H1 (cell line): ENCODE data around the gene HS3ST1. TPM values are rescaled to one million over a fixed set of nuclear protein-coding genes. Genes with fewer than 3 reads are reported as not detected.
A peak's percentile ranks its signal among the peaks of the same experiment; 100 is the strongest.

Experiments
- CTCF ChIA-PET: fragments of 300-600 bp; sonication (Branson Sonifier 250); formaldehyde crosslinking; loops from one replicate; lab custom pipeline; 2021; ENCODE audit not compliant: partially characterized antibody; lab: Charles Lee
- POLR2A ChIA-PET: fragments of 300-600 bp; sonication (Branson Sonifier 250); formaldehyde crosslinking; loops from one replicate; lab custom pipeline; 2021; ENCODE audit warnings: inconsistent platforms; ENCODE audit not compliant: partially characterized antibody; lab: Charles Lee
- DNase-seq, 2 experiments: peaks; one replicate each; pipeline versions ENCODE4 v3.0.0 to v3.0.0-alpha.2; 2010 to 2022; ENCODE audit warnings: low spot score in 2 of 2, low read depth in 1 of 2, mixed read lengths in 1 of 2
- FAIRE-seq: peaks from 2 replicates; lab custom pipeline; 2011; peaks lifted over from hg19 to GRCh38; lab: Jason Lieb, UNC
- H2AFZ ChIP-seq: 2 replicates; pipeline ENCODE4 v1.8.1; 2012; ENCODE audit warnings: low read length, inconsistent platforms
- H2AK5ac ChIP-seq: 2 replicates; pipeline ENCODE4 v1.6.1; 2013; ENCODE audit warnings: low read depth, low read length
- H2BK120ac ChIP-seq: replicated peaks from 2 replicates; pipeline ENCODE3; 2013; ENCODE audit warnings: low read depth, low read length, inconsistent platforms
- H2BK12ac ChIP-seq: 2 replicates; pipeline ENCODE4 v1.6.1; 2013; ENCODE audit warnings: low read depth, low read length
- H2BK15ac ChIP-seq: 2 replicates; pipeline ENCODE4 v1.6.1; 2013; ENCODE audit warnings: low read length
- H2BK20ac ChIP-seq: 2 replicates; pipeline ENCODE4 v1.6.1; 2013; ENCODE audit warnings: low read length
- H2BK5ac ChIP-seq: 2 replicates; pipeline ENCODE4 v1.6.1; 2013; ENCODE audit warnings: low read depth, low read length
- H3K14ac ChIP-seq: 2 replicates; pipeline ENCODE4 v1.6.1; 2013; ENCODE audit warnings: inconsistent platforms; ENCODE audit not compliant: insufficient read length
- H3K18ac ChIP-seq: 2 replicates; pipeline ENCODE4 v1.6.1; 2013; ENCODE audit warnings: low read length; ENCODE audit errors: extremely low read depth
- H3K23ac ChIP-seq: 2 replicates; pipeline ENCODE4 v1.6.1; 2013; ENCODE audit warnings: inconsistent platforms; ENCODE audit not compliant: insufficient read length
- H3K23me2 ChIP-seq: 2 replicates; pipeline ENCODE4 v1.6.1; 2013; ENCODE audit warnings: low read depth, low read length
- H3K27ac ChIP-seq: 2 replicates; pipeline ENCODE4 v1.6.1; 2011; ENCODE audit warnings: low read depth, low read length, inconsistent platforms
- H3K27me3 ChIP-seq, 4 experiments: replicated peaks in 1 of 4; 1 replicate in 1 of 4; 2 replicates in 3 of 4; pipeline versions ENCODE4 v1.6.1 to v1.8.1; 2011 to 2013; ENCODE audit warnings: low read length in 3 of 4, mild to moderate bottlenecking in 3 of 4, inconsistent platforms in 2 of 4, mixed read lengths in 2 of 4, moderate library complexity in 1 of 4; ENCODE audit not compliant: control insufficient read depth in 3 of 4, insufficient read depth in 3 of 4; ENCODE audit errors: extremely low read depth in 1 of 4
- H3K36me3 ChIP-seq, 4 experiments: 2 replicates each; pipeline versions ENCODE4 v1.6.1 to v1.8.1; 2011 to 2013; ENCODE audit warnings: mild to moderate bottlenecking in 4 of 4, low read length in 3 of 4, moderate library complexity in 2 of 4, control low read depth in 1 of 4, inconsistent platforms in 1 of 4; ENCODE audit not compliant: insufficient read depth in 4 of 4, control insufficient read depth in 2 of 4
- H3K4ac ChIP-seq: replicated peaks from 2 replicates; pipeline ENCODE3; 2013; ENCODE audit warnings: low read length, low read depth, mixed read lengths, inconsistent platforms; ENCODE audit not compliant: insufficient read length
- H3K4me1 ChIP-seq, 4 experiments: replicated peaks in 1 of 4; 1 replicate in 1 of 4; 2 replicates in 3 of 4; pipeline versions ENCODE4 v1.6.1 to v1.8.1; 2011 to 2013; ENCODE audit warnings: low read length in 3 of 4, inconsistent platforms in 2 of 4, mixed read lengths in 1 of 4; ENCODE audit not compliant: insufficient read depth in 4 of 4, control insufficient read depth in 3 of 4
- H3K4me2 ChIP-seq, 2 experiments: 2 replicates each; pipeline versions ENCODE4 v1.6.1 to v1.8.1; 2011 to 2013; ENCODE audit warnings: low read depth in 2 of 2, low read length in 2 of 2, control low read depth in 1 of 2, inconsistent platforms in 1 of 2, mild to moderate bottlenecking in 1 of 2; ENCODE audit not compliant: insufficient read depth in 1 of 2
- H3K4me3 ChIP-seq, 4 experiments: fragments of 200-600, 300-600 bp in 1 of 4; sonication (generic), shearing (Covaris generic), sonication (Bioruptor Twin) in 1 of 4; 2 replicates each; pipeline versions ENCODE4 v1.5.1 to v1.8.1; 2011 to 2016; ENCODE audit warnings: low read length in 4 of 4, low read depth in 3 of 4, control low read depth in 2 of 4, inconsistent platforms in 2 of 4, mild to moderate bottlenecking in 2 of 4, mixed read lengths in 1 of 4, moderate library complexity in 1 of 4; ENCODE audit not compliant: insufficient read depth in 2 of 4; ENCODE audit errors: extremely low read depth in 1 of 4
- H3K56ac ChIP-seq: replicated peaks from 2 replicates; pipeline ENCODE3; 2013; ENCODE audit warnings: low read depth, mild to moderate bottlenecking, mixed read lengths, low read length, inconsistent platforms; ENCODE audit not compliant: insufficient read length
- H3K79me1 ChIP-seq: 2 replicates; pipeline ENCODE4 v1.6.1; 2013; ENCODE audit warnings: low read depth, low read length, control low read depth
- H3K79me2 ChIP-seq, 2 experiments: 2 replicates each; pipeline versions ENCODE4 v1.6.1 to v1.8.1; 2012 to 2013; ENCODE audit warnings: low read length in 2 of 2, mild to moderate bottlenecking in 2 of 2, inconsistent platforms in 1 of 2; ENCODE audit not compliant: insufficient read depth in 2 of 2, control insufficient read depth in 1 of 2
- H3K9ac ChIP-seq, 4 experiments: replicated peaks in 1 of 4; 1 replicate in 1 of 4; 2 replicates in 3 of 4; pipeline versions ENCODE4 v1.6.1 to v1.8.1; 2011 to 2013; ENCODE audit warnings: low read depth in 3 of 4, low read length in 3 of 4, control low read depth in 2 of 4, mild to moderate bottlenecking in 2 of 4, moderate library complexity in 2 of 4, inconsistent platforms in 1 of 4; ENCODE audit errors: extremely low read depth in 1 of 4
- H3K9me3 ChIP-seq, 2 experiments: 2 replicates each; pipeline versions ENCODE4 v1.6.1 to v1.8.1; 2012 to 2013; ENCODE audit warnings: mild to moderate bottlenecking in 2 of 2, moderate library complexity in 2 of 2, control low read depth in 1 of 2, inconsistent platforms in 1 of 2, low read depth in 1 of 2, low read length in 1 of 2, mixed read lengths in 1 of 2; ENCODE audit not compliant: insufficient read depth in 2 of 2
- H4K20me1 ChIP-seq, 2 experiments: replicated peaks in 1 of 2; 2 replicates each; pipeline versions ENCODE3 to v1.8.1; 2011 to 2013; ENCODE audit warnings: inconsistent platforms in 2 of 2, low read length in 2 of 2, mild to moderate bottlenecking in 1 of 2; ENCODE audit not compliant: insufficient read depth in 2 of 2, control insufficient read depth in 1 of 2
- H4K5ac ChIP-seq: 2 replicates; pipeline ENCODE4 v1.6.1; 2013; ENCODE audit warnings: low read length, low read depth, mixed read lengths, inconsistent platforms; ENCODE audit not compliant: insufficient read length
- H4K8ac ChIP-seq: 2 replicates; pipeline ENCODE4 v1.8.0; 2013; ENCODE audit warnings: mild to moderate bottlenecking, moderate library complexity, low read length, inconsistent platforms; ENCODE audit not compliant: insufficient read depth; ENCODE audit errors: extremely low read depth
- H4K91ac ChIP-seq: replicated peaks from 2 replicates; pipeline ENCODE3; 2013; ENCODE audit warnings: low read length, mixed read lengths, inconsistent platforms; ENCODE audit not compliant: insufficient read length
- EZH2 ChIP-seq: fragments of 200-600 bp; sonication (generic); IDR thresholded peaks from 2 replicates; pipeline ENCODE4 v1.7.1; 2012; ENCODE audit warnings: low read depth, mild to moderate bottlenecking, moderate library complexity, low read length, inconsistent platforms; ENCODE audit not compliant: severe bottlenecking
- JUN ChIP-seq: IDR thresholded peaks from 2 replicates; pipeline ENCODE4 v1.6.1; 2011; ENCODE audit warnings: low read depth, mild to moderate bottlenecking, improper control_type of control experiment, low read length
- RNF2 ChIP-seq: fragments of 200-900, 300-1000 bp; sonication (generic); IDR thresholded peaks from 2 replicates; pipeline ENCODE4 v1.7.1; 2016; ENCODE audit warnings: borderline replicate concordance, low read depth, mild to moderate bottlenecking, antibody characterized with exemption, low read length; ENCODE audit not compliant: poor library complexity, severe bottlenecking; ENCODE audit errors: missing control alignments
- polyA plus RNA-seq, 7 experiments: library from polyadenylated mRNA; depleted of rRNA in 3 of 7; stranded (reverse) in 5 of 7; unstranded in 2 of 7; fragments of >200 nt in 5 of 7; fragments of 200-250 nt in 2 of 7; gene quantifications; 1 replicate in 5 of 7; 2 replicates in 1 of 7; 4 replicates in 1 of 7; pipeline versions ENCODE4 v1.2.1 to v1.2.3, GENCODE V29; 2011 to 2013; ENCODE audit warnings: missing spikeins in 2 of 7, mixed read lengths in 2 of 7
- total RNA-seq: library from RNA; stranded (reverse); fragmentation: NEBNext Ultra II Directional; extraction: Animal tissue kit (Norgen Biotek cat#: 25700); gene quantifications from 2 replicates; pipeline ENCODE4 v1.2.1, GENCODE V29; 2021

Gene HS3ST1
- total and polyA plus RNA-seq, 2 of the 8 experiments (the other 6 are each of a cell fraction or from before 2014, with no cell fraction given) = 0.50 to 1.5 TPM

DNA sequence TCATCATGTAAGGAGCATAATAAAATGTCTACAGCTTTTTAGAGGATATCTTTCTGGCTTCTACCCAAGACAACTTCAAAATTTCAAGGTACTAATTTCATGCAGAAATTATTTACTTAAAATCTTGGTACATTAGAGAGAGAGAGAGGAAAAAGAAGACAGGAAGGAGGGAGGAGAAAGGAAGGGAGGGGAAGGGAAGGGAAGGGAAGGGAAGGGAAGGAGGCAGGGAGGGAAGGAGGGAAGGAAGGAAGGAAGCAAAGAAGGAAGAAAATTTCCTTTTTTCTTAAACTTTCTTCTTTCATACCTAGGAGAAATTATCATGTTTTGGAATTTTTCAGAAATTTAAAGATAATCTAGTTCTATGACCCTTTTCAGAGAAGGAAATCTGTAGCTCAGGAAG lies 61.8 kb downstream of the HS3ST1 start:
- no peak overlapping the region for H2AK5ac ChIP-seq
- H2BK15ac ChIP-seq = no peak overlapping the region
- no peak overlapping the region for H2BK20ac ChIP-seq
- no peaks in the 10 kb centered on the region for H3K4me1 ChIP-seq
- no peaks in the 10 kb centered on the region for H3K79me1 ChIP-seq
- no peak overlapping the region for H3K23ac ChIP-seq
- peak overlapping the region; percentile 85; the same call in 1 of the 2 replicates for H2AFZ ChIP-seq
- H3K79me2 ChIP-seq = no peaks in the 10 kb centered on the region
- H3K9ac ChIP-seq = no peak overlapping the region
- H3K4me2 ChIP-seq = no peak overlapping the region
- no peak for TF ChIP-seq RNF2
- no peak for TF ChIP-seq JUN
- no peak for TF ChIP-seq EZH2
- H4K5ac ChIP-seq = no peak overlapping the region
- H3K36me3 ChIP-seq = no peaks in the 10 kb centered on the region
- no peak overlapping the region for H4K91ac ChIP-seq
- no peak overlapping the region for H3K56ac ChIP-seq
- POLR2A ChIA-PET = no interaction called here
- no peaks in the 10 kb centered on the region for H4K20me1 ChIP-seq
- H4K8ac ChIP-seq = no peak overlapping the region
- no peak overlapping the region for H3K27ac ChIP-seq
- no peaks in the 10 kb centered on the region for H3K27me3 ChIP-seq
- H2BK5ac ChIP-seq = no peak overlapping the region
- CTCF ChIA-PET = interaction anchor here (1.1 kb wide), 1 partner anchor 149 kb away, joined by 4 read pairs; no protein-coding TSS in a partner anchor
- FAIRE-seq = no peak
- no peaks in the 10 kb centered on the region for H3K23me2 ChIP-seq
- no peak overlapping the region for H3K4ac ChIP-seq
- no peak overlapping the region for H2BK12ac ChIP-seq
- no peak overlapping the region for H3K18ac ChIP-seq
- no peak overlapping the region for H2BK120ac ChIP-seq
- no peak for DNase-seq
- H3K4me3 ChIP-seq = no peak overlapping the region
- no peak overlapping the region for H3K14ac ChIP-seq
- no peaks in the 10 kb centered on the region for H3K9me3 ChIP-seq
